ENCODE measurements around the gene MAP7.

- TF ChIP-seq CTCF (IDR thresholded peaks at IDR 0.05; ENCODE audit: low read depth, low read length) (no peak), EZH2phosphoT487 (IDR thresholded peaks at IDR 0.05; ENCODE audit: low read depth) (no peak)
Measured at GRCh38 chr6:136591617-136592016, 41.4 kb upstream of the MAP7 start.

Measured in OCI-LY3 (cell line).